ENCODE results near the gene AFF3. TPM values are rescaled to one million over a fixed set of nuclear protein-coding genes. Genes with fewer than 3 reads are reported as not detected.

AFF3 gene
- total and polyA plus RNA-seq, 2 donors (not counting 3 experiments of a cell fraction or from before 2014, with no cell fraction given) = 0.06 to 0.07 TPM

GRCh38 chr2:100185516-100185915, 43.1 kb upstream of the AFF3 start:
- TF ChIP-seq POLR2AphosphoS5 (IDR thresholded peaks at IDR 0.05; ENCODE audit: insufficient read depth, low read depth, low read length) = no peak
- TF ChIP-seq EZH2 (IDR thresholded peaks at IDR 0.05; ENCODE audit: borderline replicate concordance, low read depth, low read length, severe bottlenecking) = no peak
- no peak for TF ChIP-seq JUN (IDR thresholded peaks at IDR 0.05; ENCODE audit: borderline replicate concordance, insufficient read depth, insufficient read length, low read depth)
- TF ChIP-seq MYC (IDR thresholded peaks at IDR 0.05; ENCODE audit: low read depth, low read length) = no peak
- no peak for TF ChIP-seq GATA2 (IDR thresholded peaks at IDR 0.05; ENCODE audit: insufficient read depth, insufficient read length, low read depth, low read length)
- no peak for TF ChIP-seq MAX (IDR thresholded peaks at IDR 0.05; ENCODE audit: insufficient read depth, insufficient read length)
- TF ChIP-seq CTCF (IDR thresholded peaks at IDR 0.05; ENCODE audit: extremely low read depth in 1 of 2, insufficient read depth in 1 of 2, low read depth in 1 of 2, low read length in 2 of 2) = no peak
- no peak for TF ChIP-seq POLR2A (IDR thresholded peaks at IDR 0.05; ENCODE audit: low read depth, low read length)
- no peak for TF ChIP-seq FOS (IDR thresholded peaks at IDR 0.05; ENCODE audit: borderline replicate concordance, insufficient read depth, low read length)
- Histone ChIP-seq H3K27me3 (ENCODE audit: control insufficient read depth in 2 of 2, insufficient read depth in 2 of 2, low read length in 2 of 2) (peaks cover 2 to 3% of the 10 kb centered on the region in 2 experiments), H3K36me3 (ENCODE audit: control insufficient read depth in 2 of 2, extremely low read depth in 1 of 2, insufficient read depth in 2 of 2, low read length in 2 of 2) (no peaks in the 10 kb centered on the region), H3K79me2 (ENCODE audit: control insufficient read depth, insufficient read depth, low read length) (no peaks in the 10 kb centered on the region), H3K4me1 (ENCODE audit: control insufficient read depth, extremely low read depth, insufficient read depth, low read length) (no peaks in the 10 kb centered on the region), H3K9me1 (replicated peaks; ENCODE audit: control insufficient read depth, extremely low read depth, insufficient read depth, low read length) (no peaks in the 10 kb centered on the region), H3K9ac (replicated peaks; ENCODE audit: extremely low read depth, insufficient read depth, low read length) (no peak overlapping the region), H3K4me2 (ENCODE audit: insufficient read depth, low read length) (no peak overlapping the region), H3K4me3 (replicated peaks in 1 of 3; ENCODE audit: insufficient read depth in 1 of 3, low read depth in 1 of 3, low read length in 3 of 3) (no peak overlapping the region), H3K27ac (ENCODE audit: insufficient read depth, low read depth, low read length) (no peak overlapping the region), H3K9me3 (replicated peaks; ENCODE audit: control insufficient read depth, insufficient read depth, low read length) (no peaks in the 10 kb centered on the region), H2AFZ (ENCODE audit: low read depth, low read length) (no peak overlapping the region), H4K20me1 (replicated peaks; ENCODE audit: control insufficient read depth, extremely low read depth, insufficient read depth, low read length) (no peaks in the 10 kb centered on the region)
- BruUV-seq (replicated peaks) = no TSS peak
- CTCF ChIA-PET = interaction anchor here (1.3 kb wide), 1 partner anchor 9 kb away, joined by 4 read pairs; no protein-coding TSS in a partner anchor
- dilution Hi-C loops (cut with MboI; ENCODE audit: extremely low pct_ligation_motif_present, low sequenced_read_pairs) (no loop called here), intact Hi-C loops (cut with micrococcal nuclease) (no loop called here)
- POLR2A ChIA-PET = no interaction called here
- FAIRE-seq (no peak), DNase-seq (ENCODE audit: low read depth, low spot score) (no peak)
